Left ventricle myocardium inferior (tissue), 1 donor: Measurements from ENCODE around the gene PRPF4. TPM values are rescaled to one million over a fixed set of nuclear protein-coding genes. Genes with fewer than 3 reads are reported as not detected.

Experiments
- DNase-seq: peaks from one replicate; pipeline ENCODE4 v3.0.0-alpha.2; 2020
- H3K27ac ChIP-seq: fragments of 200-600 bp; replicated peaks from 2 replicates; pipeline ENCODE4 v1.8.0; 2021
- H3K27me3 ChIP-seq: fragments of 200-600 bp; 2 replicates; pipeline ENCODE4 v1.8.0; 2021; ENCODE audit warnings: low read depth
- H3K36me3 ChIP-seq: fragments of 200-600 bp; 2 replicates; pipeline ENCODE4 v1.8.0; 2021
- H3K4me1 ChIP-seq: fragments of 200-600 bp; 2 replicates; pipeline ENCODE4 v1.8.0; 2021
- H3K4me3 ChIP-seq: fragments of 200-600 bp; 2 replicates; pipeline ENCODE4 v1.8.0; 2021; ENCODE audit warnings: mild to moderate bottlenecking, moderate library complexity
- H3K9me3 ChIP-seq: fragments of 200-600 bp; replicated peaks from 2 replicates; pipeline ENCODE4 v1.8.0; 2021
- CTCF ChIP-seq: fragments of 200-600 bp; IDR thresholded peaks from 2 replicates; pipeline ENCODE4 v1.8.0; 2021; ENCODE audit warnings: antibody characterized with exemption, mild to moderate bottlenecking, borderline replicate concordance
- intact Hi-C: fragments of 100-400 bp; cut with micrococcal nuclease; formaldehyde crosslinking; loops from one replicate; pipeline ENCODE4 v1.11.0; 2022
- total RNA-seq: library from RNA; stranded (reverse); fragmentation: NEBNext Ultra II Directional; extraction: Animal tissue kit (Norgen Biotek cat#: 25700); gene quantifications from one replicate; pipeline ENCODE4 v1.2.1, GENCODE V29; 2021
- donor health status: DM: no; HTN: yes; CAD: no; lungs with severe emphysema.

PRPF4 gene
- total RNA-seq, 1 donor from 2014 or later = 11.2 TPM

- peaks cover 36% of the 10 kb centered on the region for H3K36me3 ChIP-seq
- no peaks in the 10 kb centered on the region for H3K27me3 ChIP-seq
- DNase-seq = no peak
- intact Hi-C loops = no loop called here
- TF ChIP-seq CTCF = no peak
- H3K4me3 ChIP-seq = no peak overlapping the region
- no peaks in the 10 kb centered on the region for H3K4me1 ChIP-seq
- no peak overlapping the region for H3K27ac ChIP-seq
- no peaks in the 10 kb centered on the region for H3K9me3 ChIP-seq
These were observed 47.2 kb downstream of the PRPF4 start for GRCh38 chr9:113322671-113323070.

DNA sequence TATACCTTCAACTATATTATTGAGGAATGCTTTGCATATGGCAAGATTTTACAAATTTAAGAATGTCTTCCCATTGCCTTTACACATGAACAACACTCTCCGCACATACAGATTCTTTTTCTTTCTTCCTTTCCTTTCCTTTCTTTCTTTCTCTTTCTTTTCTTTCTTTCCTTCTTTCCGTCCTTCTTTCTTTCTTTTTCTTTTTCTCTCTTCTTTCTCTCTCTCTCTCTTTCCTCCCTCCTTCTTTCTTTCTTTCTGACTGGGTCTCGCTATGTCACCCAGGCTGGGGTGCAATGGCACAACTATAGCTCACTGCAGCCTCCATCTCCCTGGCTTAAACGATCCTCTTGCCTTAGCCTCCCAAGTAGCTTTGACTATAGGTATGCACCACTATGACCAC is 50.8 kb downstream of the PRPF4 start:
- no peak for TF ChIP-seq CTCF
- Histone ChIP-seq H3K4me1 (peaks cover 9% of the 10 kb centered on the region), H3K36me3 (peaks cover 4% of the 10 kb centered on the region), H3K27ac (no peak overlapping the region), H3K27me3 (no peaks in the 10 kb centered on the region), H3K9me3 (no peaks in the 10 kb centered on the region), H3K4me3 (no peak overlapping the region)
- no peak for DNase-seq
- intact Hi-C loops = no loop called here

- peak overlapping the region; percentile 73 for H3K27ac ChIP-seq
- H3K4me3 ChIP-seq = no peak overlapping the region
- no peaks in the 10 kb centered on the region for H3K27me3 ChIP-seq
- intact Hi-C loops = no loop called here
- DNase-seq = no peak
- H3K9me3 ChIP-seq = no peaks in the 10 kb centered on the region
- H3K36me3 ChIP-seq = no peaks in the 10 kb centered on the region
- H3K4me1 ChIP-seq = peaks cover 9% of the 10 kb centered on the region
- no peak for TF ChIP-seq CTCF
These were observed 52.8 kb downstream of the PRPF4 start for GRCh38 chr9:113328045-113328782.

- no peak overlapping the region for H3K27ac ChIP-seq
- H3K4me1 ChIP-seq = peaks cover 9% of the 10 kb centered on the region
- H3K4me3 ChIP-seq = no peak overlapping the region
- DNase-seq = no peak
- intact Hi-C loops = no loop called here
- TF ChIP-seq CTCF = no peak
- H3K9me3 ChIP-seq = no peaks in the 10 kb centered on the region
- H3K36me3 ChIP-seq = no peaks in the 10 kb centered on the region
- no peaks in the 10 kb centered on the region for H3K27me3 ChIP-seq
These were observed 56.3 kb downstream of the PRPF4 start for GRCh38 chr9:113331780-113332179.

- Histone ChIP-seq H3K4me1 (peaks cover 21% of the 10 kb centered on the region), H3K9me3 (no peaks in the 10 kb centered on the region), H3K36me3 (no peaks in the 10 kb centered on the region), H3K27me3 (no peaks in the 10 kb centered on the region), H3K27ac (no peak overlapping the region), H3K4me3 (no peak overlapping the region)
- no peak for DNase-seq
- intact Hi-C loops = no loop called here
- no peak for TF ChIP-seq CTCF
These were observed 62.3 kb downstream of the PRPF4 start for GRCh38 chr9:113337714-113338113.
